B cell (primary cell): ENCODE measurements around the gene CCDC88C. TPM values are rescaled to one million over a fixed set of nuclear protein-coding genes. Genes with fewer than 3 reads are reported as not detected.

Experiments used
- ATAC-seq: fragments of 200-7000 bp; cut with Tn5 transposase; one replicate; pipeline ENCODE4 v1.10.0; 2021; ENCODE audit warnings: low read depth, mild to moderate bottlenecking, moderate number of reproducible peaks, moderate library complexity
- CTCF ChIA-PET: fragments of 350-600 bp; sonication (Branson Sonifier 250); formaldehyde crosslinking; loops from one replicate; lab custom pipeline; 2021; ENCODE audit warnings: antibody characterized with exemption, inconsistent platforms; lab: Charles Lee
- POLR2A ChIA-PET: fragments of 350-600 bp; sonication (Branson Sonifier 250); formaldehyde crosslinking; loops from one replicate; lab custom pipeline; 2021; ENCODE audit warnings: antibody characterized with exemption; lab: Charles Lee
- DNase-seq: peaks from one replicate; pipeline ENCODE4 v3.0.0; 2013
- H2AFZ ChIP-seq: 2 replicates; pipeline ENCODE4 v1.6.1; 2012; ENCODE audit warnings: mild to moderate bottlenecking, low read depth, low read length; ENCODE audit not compliant: insufficient read depth, poor library complexity, severe bottlenecking
- H3K27ac ChIP-seq, 2 donors: 1 replicate in 1 of 2; 2 replicates in 1 of 2; pipeline ENCODE4 v1.5.1; 2012 to 2013; ENCODE audit warnings: low read length in 2 of 2, mild to moderate bottlenecking in 2 of 2, moderate library complexity in 1 of 2
- H3K27me3 ChIP-seq, 4 experiments: fragments of 200-600 bp in 1 of 4; sonication (generic) in 1 of 4; replicated peaks in 1 of 4; 1 replicate in 2 of 4; 2 replicates in 2 of 4; pipeline versions ENCODE4 v1.6.1 to v1.7.0; 2013 to 2016; ENCODE audit warnings: low read length in 3 of 4, mild to moderate bottlenecking in 2 of 4, mixed read lengths in 1 of 4, moderate library complexity in 1 of 4; ENCODE audit not compliant: insufficient read depth in 4 of 4, control insufficient read depth in 3 of 4; ENCODE audit errors: control extremely low read depth in 1 of 4
- H3K36me3 ChIP-seq, 2 experiments: replicated peaks in 1 of 2; 1 replicate in 1 of 2; 2 replicates in 1 of 2; pipeline versions ENCODE4 v1.6.1 to v1.7.1; 2013; ENCODE audit warnings: low read length in 1 of 2; ENCODE audit not compliant: insufficient read depth in 2 of 2, control insufficient read depth in 1 of 2; ENCODE audit errors: control extremely low read depth in 1 of 2, extremely low read depth in 1 of 2
- H3K4me1 ChIP-seq, 2 donors: fragments of 200-600 bp in 1 of 2; sonication (generic) in 1 of 2; 1 replicate in 1 of 2; 2 replicates in 1 of 2; pipeline versions ENCODE4 v1.5.1 to v1.6.1; 2013 to 2017; ENCODE audit warnings: low read length in 2 of 2; ENCODE audit not compliant: control insufficient read depth in 2 of 2, insufficient read depth in 2 of 2
- H3K4me2 ChIP-seq: replicated peaks from 2 replicates; pipeline ENCODE3; 2012; ENCODE audit warnings: mild to moderate bottlenecking, low read depth, low read length; ENCODE audit not compliant: poor library complexity, severe bottlenecking
- H3K4me3 ChIP-seq, 5 experiments: fragments of 200-600 bp in 1 of 5; sonication (generic) in 1 of 5; 1 replicate in 3 of 5; 2 replicates in 2 of 5; pipeline versions ENCODE4 v1.5.1 to v1.7.0; 2011 to 2016; ENCODE audit warnings: low read length in 4 of 5, mild to moderate bottlenecking in 4 of 5, low read depth in 2 of 5, control low read depth in 1 of 5, moderate library complexity in 1 of 5; ENCODE audit not compliant: insufficient read depth in 1 of 5; ENCODE audit errors: control extremely low read depth in 1 of 5, extremely low read depth in 1 of 5
- H3K79me2 ChIP-seq: fragments of 200-600 bp; sonication (generic); one replicate; pipeline ENCODE4 v1.6.0; 2016; ENCODE audit warnings: low read length; ENCODE audit not compliant: control insufficient read depth, insufficient read depth
- H3K9ac ChIP-seq: fragments of 200-600 bp; sonication (generic); 2 replicates; pipeline ENCODE4 v1.6.1; 2017; ENCODE audit warnings: mild to moderate bottlenecking, low read length, moderate library complexity
- H3K9me3 ChIP-seq, 3 donors: one replicate each; pipeline versions ENCODE4 v1.6.1 to v1.7.1; 2013; ENCODE audit warnings: low read length in 2 of 3; ENCODE audit not compliant: control insufficient read depth in 2 of 3, insufficient read depth in 1 of 3; ENCODE audit errors: control extremely low read depth in 1 of 3
- H4K20me1 ChIP-seq: 2 replicates; pipeline ENCODE4 v1.6.0; 2012; ENCODE audit warnings: mild to moderate bottlenecking, low read length; ENCODE audit not compliant: insufficient read depth, control insufficient read depth, poor library complexity, severe bottlenecking
- H3K27ac Mint-ChIP-seq: one replicate; pipeline ENCODE4 v1.8.0; 2021; ENCODE audit warnings: mixed read lengths
- H3K27me3 Mint-ChIP-seq: one replicate; pipeline ENCODE4 v1.8.0; 2021; ENCODE audit warnings: mixed read lengths
- H3K4me1 Mint-ChIP-seq: one replicate; pipeline ENCODE4 v1.8.0; 2021; ENCODE audit warnings: mixed read lengths
- H3K4me3 Mint-ChIP-seq: one replicate; pipeline ENCODE4 v1.8.0; 2021; ENCODE audit warnings: mixed read lengths
- H3K9me3 Mint-ChIP-seq: one replicate; pipeline ENCODE4 v1.8.0; 2022; ENCODE audit warnings: mixed read lengths; ENCODE audit not compliant: insufficient read depth
- CTCF ChIP-seq: fragments of 200-600 bp; IDR thresholded peaks from one replicate; pipeline ENCODE4 v1.8.0; 2022; ENCODE audit warnings: antibody characterized with exemption, mild to moderate bottlenecking
- EZH2 ChIP-seq: IDR thresholded peaks from 2 replicates; pipeline ENCODE4 v1.6.1; 2012; ENCODE audit warnings: borderline replicate concordance, low read depth, mild to moderate bottlenecking, moderate library complexity, low read length; ENCODE audit not compliant: insufficient read depth, poor library complexity, severe bottlenecking
- whole genome bisulfite sequencing: methylation state at CpG from one replicate; pipeline ENCODE4 v1.1.5; 2013; ENCODE audit warnings: missing lambda C conversion rate; ENCODE audit not compliant: insufficient coverage; 5-methylcytosine and 5-hydroxymethylcytosine counted together
- intact Hi-C: fragments of 100-400 bp; cut with micrococcal nuclease; formaldehyde crosslinking; loops from one replicate; pipeline ENCODE4 v1.10.0; 2022
- polyA plus RNA-seq: library from polyadenylated mRNA; depleted of rRNA; stranded (reverse); fragments of >200 nt; gene quantifications from 2 replicates; pipeline ENCODE4 v1.2.3, GENCODE V29; 2012
- total RNA-seq, 2 donors: library from RNA; stranded (reverse); fragments of 120-200 nt in 1 of 2; gene quantifications; 1 replicate in 1 of 2; 2 replicates in 1 of 2; pipeline versions ENCODE4 v1.2.3 to v1.2.4, GENCODE V29; 2013 to 2022

Gene CCDC88C
- total and polyA plus RNA-seq, 2 donors (not counting 1 experiment from before 2014, with no cell fraction given): 98.7 to 181 TPM

GRCh38 chr14:91238085-91238484 is 179.5 kb downstream of the CCDC88C start:
- H3K27me3 ChIP-seq: no peaks in the 10 kb centered on the region
- no peaks in the 10 kb centered on the region for H4K20me1 ChIP-seq
- intact Hi-C loops: no loop called here
- no peak overlapping the region for H2AFZ ChIP-seq
- Mint-ChIP-seq H3K4me1 (peaks cover 34% of the 10 kb centered on the region), H3K27ac (no peak overlapping the region), H3K9me3 (no peaks in the 10 kb centered on the region), H3K27me3 (no peaks in the 10 kb centered on the region), H3K4me3 (no peak overlapping the region)
- H3K79me2 ChIP-seq: peaks cover 7% of the 10 kb centered on the region
- ATAC-seq (no peak), DNase-seq (no peak)
- ChIA-PET POLR2A (no interaction called here), CTCF (interaction anchor here (1.1 kb wide), 1 partner anchor 11 kb away, joined by 3 read pairs; no protein-coding TSS in a partner anchor)
- peaks cover 27 to 40% of the 10 kb centered on the region in 2 donors for H3K4me1 ChIP-seq
- 100% methylated on average over 1 of the region's 4 CpGs for WGBS
- H3K9me3 ChIP-seq: no peaks in the 10 kb centered on the region
- no peak overlapping the region for H3K27ac ChIP-seq
- TF ChIP-seq EZH2 (no peak), CTCF (no peak)
- H3K4me2 ChIP-seq: no peak overlapping the region
- H3K4me3 ChIP-seq: no peak overlapping the region
- H3K9ac ChIP-seq: no peak overlapping the region
- no peaks in the 10 kb centered on the region for H3K36me3 ChIP-seq

GRCh38 chr14:91237219-91237618 is 180.4 kb downstream of the CCDC88C start:
- no peak for DNase-seq
- Histone ChIP-seq H3K4me3 (no peak overlapping the region), H2AFZ (no peak overlapping the region), H4K20me1 (no peaks in the 10 kb centered on the region), H3K4me1 (peaks cover 28 to 40% of the 10 kb centered on the region in 2 donors), H3K36me3 (no peaks in the 10 kb centered on the region), H3K27ac (no peak overlapping the region), H3K9ac (no peak overlapping the region), H3K79me2 (peaks cover 2% of the 10 kb centered on the region), H3K4me2 (no peak overlapping the region), H3K9me3 (no peaks in the 10 kb centered on the region), H3K27me3 (no peaks in the 10 kb centered on the region)
- 93% methylated on average over 4 of the region's 7 CpGs for WGBS
- intact Hi-C loops: no loop called here
- POLR2A ChIA-PET: interaction anchor here (0.6 kb wide), 1 partner anchor 803 kb away, joined by 4 read pairs; the partner anchor contains the start of gene TRIP11
- Mint-ChIP-seq H3K9me3 (no peaks in the 10 kb centered on the region), H3K4me1 (peaks cover 31% of the 10 kb centered on the region), H3K4me3 (no peak overlapping the region), H3K27ac (no peak overlapping the region), H3K27me3 (no peaks in the 10 kb centered on the region)
- CTCF ChIA-PET: interaction anchor here (0.7 kb wide), 1 partner anchor 11 kb away, joined by 3 read pairs; no protein-coding TSS in a partner anchor
- no peak for TF ChIP-seq EZH2
- TF ChIP-seq CTCF: no peak
- ATAC-seq: no peak
